ENCODE data around the gene RAB11FIP5.

RAB11FIP5 gene

DNA sequence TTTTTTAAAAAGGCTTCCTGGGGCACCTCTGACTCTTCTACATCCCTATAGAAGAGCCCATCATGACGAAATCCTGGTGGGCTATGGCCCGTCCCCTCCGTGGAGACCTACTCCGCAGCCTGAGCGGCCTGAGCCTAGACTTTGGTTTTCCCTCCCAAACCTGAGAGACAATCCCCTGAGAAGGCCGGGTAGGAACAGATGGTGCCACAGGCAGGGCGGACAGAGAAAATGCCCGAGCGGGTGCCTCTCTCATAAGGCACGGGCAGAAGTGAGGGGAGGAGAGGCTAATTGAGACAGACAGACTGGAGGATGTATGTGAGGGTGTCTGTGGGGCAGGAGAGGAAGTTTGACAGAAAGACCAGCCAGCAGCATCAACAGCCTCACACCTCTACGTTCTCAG is 21.1 kb downstream of the RAB11FIP5 start:
- Mint-ChIP-seq H3K9me3 (no peaks in the 10 kb centered on the region), H3K27me3 (ENCODE audit: low read depth, poor library complexity) (peaks cover 4% of the 10 kb centered on the region), H3K4me1 (peaks cover 44% of the 10 kb centered on the region), H3K27ac (no peak overlapping the region), H3K36me3 (ENCODE audit: low read depth) (no peaks in the 10 kb centered on the region), H3K4me3 (no peak overlapping the region)
- TF ChIP-seq, protein P1, sequence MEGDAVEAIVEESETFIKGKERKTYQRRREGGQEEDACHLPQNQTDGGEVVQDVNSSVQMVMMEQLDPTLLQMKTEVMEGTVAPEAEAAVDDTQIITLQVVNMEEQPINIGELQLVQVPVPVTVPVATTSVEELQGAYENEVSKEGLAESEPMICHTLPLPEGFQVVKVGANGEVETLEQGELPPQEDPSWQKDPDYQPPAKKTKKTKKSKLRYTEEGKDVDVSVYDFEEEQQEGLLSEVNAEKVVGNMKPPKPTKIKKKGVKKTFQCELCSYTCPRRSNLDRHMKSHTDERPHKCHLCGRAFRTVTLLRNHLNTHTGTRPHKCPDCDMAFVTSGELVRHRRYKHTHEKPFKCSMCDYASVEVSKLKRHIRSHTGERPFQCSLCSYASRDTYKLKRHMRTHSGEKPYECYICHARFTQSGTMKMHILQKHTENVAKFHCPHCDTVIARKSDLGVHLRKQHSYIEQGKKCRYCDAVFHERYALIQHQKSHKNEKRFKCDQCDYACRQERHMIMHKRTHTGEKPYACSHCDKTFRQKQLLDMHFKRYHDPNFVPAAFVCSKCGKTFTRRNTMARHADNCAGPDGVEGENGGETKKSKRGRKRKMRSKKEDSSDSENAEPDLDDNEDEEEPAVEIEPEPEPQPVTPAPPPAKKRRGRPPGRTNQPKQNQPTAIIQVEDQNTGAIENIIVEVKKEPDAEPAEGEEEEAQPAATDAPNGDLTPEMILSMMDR (IDR thresholded peaks at IDR 0.05) = no peak
- DNase-seq = no peak

DNA sequence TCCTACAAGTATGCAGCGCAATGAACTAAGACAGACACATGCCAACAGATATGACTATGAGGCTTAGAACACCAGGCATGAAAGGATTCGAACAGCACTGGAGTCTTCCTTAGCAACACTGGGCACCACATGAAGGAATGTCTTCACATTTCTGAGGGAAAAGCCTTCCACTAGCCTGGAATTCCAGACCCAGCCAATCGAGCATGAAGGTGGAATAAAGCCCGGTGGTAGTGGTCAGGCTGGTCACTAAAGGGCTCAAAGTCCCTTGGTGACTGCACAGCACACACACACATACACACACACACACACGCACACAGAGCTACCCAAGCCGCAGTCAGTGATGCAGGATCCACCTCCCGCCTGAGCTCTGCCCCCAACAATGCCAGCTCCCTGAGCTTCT is 21.6 kb downstream of the RAB11FIP5 start:
- Mint-ChIP-seq H3K9me3 (no peaks in the 10 kb centered on the region), H3K4me3 (no peak overlapping the region), H3K4me1 (peaks cover 44% of the 10 kb centered on the region), H3K36me3 (ENCODE audit: low read depth) (no peaks in the 10 kb centered on the region), H3K27me3 (ENCODE audit: low read depth, poor library complexity) (peaks cover 4% of the 10 kb centered on the region), H3K27ac (no peak overlapping the region)
- DNase-seq = no peak
- TF ChIP-seq, protein P1 (IDR thresholded peaks at IDR 0.05) = no peak

DNA sequence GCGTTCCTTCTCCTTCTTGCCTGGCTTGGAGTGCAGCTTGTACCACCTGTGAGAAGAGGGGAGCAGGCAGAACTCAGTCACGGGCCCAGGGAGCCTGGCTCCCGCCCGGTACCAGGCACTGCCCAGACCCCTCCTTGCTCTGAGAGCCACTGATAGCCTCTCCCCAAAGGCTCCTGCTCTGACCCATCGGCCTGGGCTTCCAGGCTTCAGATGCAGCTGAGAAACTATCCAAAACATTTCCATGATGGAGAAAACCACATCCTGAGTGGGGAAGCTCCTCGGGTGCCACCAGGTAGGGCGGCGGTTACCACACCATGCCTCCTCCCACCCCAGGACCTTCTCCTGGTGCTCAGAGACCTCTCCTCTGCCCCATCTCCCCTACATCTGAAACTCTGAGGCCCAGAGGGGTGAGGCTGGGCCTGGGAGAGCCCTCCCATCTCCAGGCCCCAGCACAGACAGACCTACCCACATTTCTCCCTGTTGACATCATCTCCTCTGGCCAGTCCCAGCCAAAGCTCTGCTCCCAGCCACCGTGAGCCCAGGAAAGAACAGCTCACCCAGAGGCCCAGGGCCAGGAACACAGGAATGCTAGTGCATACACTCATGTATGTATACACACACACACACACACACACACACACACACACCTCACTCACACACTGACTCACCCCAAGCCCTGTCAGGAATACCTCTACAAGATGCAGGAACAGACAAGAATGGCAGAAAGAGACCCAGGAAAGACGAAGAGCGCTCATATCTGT is 23.3 kb downstream of the RAB11FIP5 start:
- TF ChIP-seq, protein P1 (IDR thresholded peaks at IDR 0.05) = no peak
- H3K27ac Mint-ChIP-seq = peak overlapping the region; percentile 23
- no peak for DNase-seq
- H3K27me3 Mint-ChIP-seq (ENCODE audit: low read depth, poor library complexity) = peaks cover 10% of the 10 kb centered on the region
- H3K4me3 Mint-ChIP-seq = no peak overlapping the region
- H3K36me3 Mint-ChIP-seq (ENCODE audit: low read depth) = no peaks in the 10 kb centered on the region
- H3K4me1 Mint-ChIP-seq = peaks cover 44% of the 10 kb centered on the region
- no peaks in the 10 kb centered on the region for H3K9me3 Mint-ChIP-seq

DNA sequence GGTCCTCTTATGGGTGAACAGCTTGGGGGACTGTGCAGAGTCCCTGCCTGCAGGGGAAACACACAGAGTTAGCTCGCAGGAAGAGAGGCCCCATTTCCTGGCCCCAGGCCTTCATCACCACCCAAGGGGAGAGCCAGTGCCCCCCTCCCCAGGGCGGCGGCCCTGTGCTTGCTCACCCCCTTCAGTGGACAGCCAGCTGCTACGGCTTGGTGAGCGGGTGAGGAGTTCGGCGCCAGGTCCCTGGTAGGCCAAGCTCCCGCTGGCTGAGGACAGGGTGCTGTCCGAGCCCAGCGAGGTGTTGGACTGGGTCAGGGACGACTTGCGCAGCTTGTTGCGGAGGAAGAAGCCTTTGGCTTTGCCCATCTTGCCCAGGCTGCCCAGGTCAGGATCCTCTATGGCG is 24.0 kb downstream of the RAB11FIP5 start:
- Mint-ChIP-seq H3K9me3 (no peaks in the 10 kb centered on the region), H3K27ac (no peak overlapping the region), H3K36me3 (ENCODE audit: low read depth) (no peaks in the 10 kb centered on the region), H3K4me1 (peaks cover 43% of the 10 kb centered on the region), H3K27me3 (ENCODE audit: low read depth, poor library complexity) (peaks cover 10% of the 10 kb centered on the region), H3K4me3 (no peak overlapping the region)
- no peak for DNase-seq
- TF ChIP-seq, protein P1 (IDR thresholded peaks at IDR 0.05) = no peak

DNA sequence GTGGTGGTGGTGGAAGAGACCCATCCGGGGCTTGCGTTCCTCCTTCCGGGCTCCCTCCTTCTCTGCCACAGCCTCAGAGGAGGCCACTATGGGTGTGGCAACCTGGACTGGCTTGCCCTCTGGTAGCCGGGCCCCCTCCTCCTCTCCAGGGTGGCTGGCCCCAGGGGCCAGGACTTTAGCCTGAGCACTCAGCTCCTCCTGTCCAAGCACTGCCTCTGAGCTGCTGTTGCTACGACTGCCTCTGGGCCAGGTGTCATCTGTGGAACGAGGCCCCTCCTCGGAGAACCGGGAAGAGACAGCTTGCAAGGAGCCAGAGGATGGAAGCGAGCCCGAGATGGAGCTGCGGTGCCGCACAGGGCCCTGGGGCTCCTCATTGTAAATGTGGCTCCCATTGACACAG is 24.5 kb downstream of the RAB11FIP5 start:
- peaks cover 38% of the 10 kb centered on the region for H3K4me1 Mint-ChIP-seq
- H3K4me3 Mint-ChIP-seq = no peak overlapping the region
- H3K27ac Mint-ChIP-seq = no peak overlapping the region
- H3K9me3 Mint-ChIP-seq = no peaks in the 10 kb centered on the region
- no peak for DNase-seq
- H3K27me3 Mint-ChIP-seq (ENCODE audit: low read depth, poor library complexity) = peaks cover 10% of the 10 kb centered on the region
- H3K36me3 Mint-ChIP-seq (ENCODE audit: low read depth) = no peaks in the 10 kb centered on the region
- TF ChIP-seq, protein P1 (IDR thresholded peaks at IDR 0.05) = no peak

DNA sequence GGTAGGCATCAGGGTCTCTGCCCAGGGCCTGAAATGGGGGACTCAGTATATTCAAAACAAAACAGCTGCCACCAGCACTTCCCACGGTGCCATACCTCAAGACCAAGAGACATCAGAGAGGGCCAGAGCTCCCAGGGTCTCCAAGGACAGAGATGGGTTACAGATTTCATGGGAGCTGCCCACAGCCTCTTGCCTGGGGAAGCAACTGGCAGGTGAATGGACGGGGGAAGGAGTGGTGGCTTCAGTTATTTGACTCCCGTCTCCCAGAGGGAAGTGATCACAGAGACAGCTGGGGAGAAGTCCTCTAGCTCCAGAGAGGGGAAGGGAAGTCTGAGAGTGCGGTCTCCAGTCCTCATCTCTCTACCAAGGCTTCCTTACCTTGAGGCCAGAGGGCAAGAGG is 25.4 kb downstream of the RAB11FIP5 start:
- Mint-ChIP-seq H3K27me3 (ENCODE audit: low read depth, poor library complexity) (peaks cover 10% of the 10 kb centered on the region), H3K4me1 (peaks cover 29% of the 10 kb centered on the region), H3K36me3 (ENCODE audit: low read depth) (no peaks in the 10 kb centered on the region), H3K27ac (no peak overlapping the region), H3K9me3 (no peaks in the 10 kb centered on the region), H3K4me3 (no peak overlapping the region)
- no peak for DNase-seq
- TF ChIP-seq, protein P1 (IDR thresholded peaks at IDR 0.05) = no peak
